ENCODE results near the gene AQP3. TPM values are rescaled to one million over a fixed set of nuclear protein-coding genes. Genes with fewer than 3 reads are reported as not detected.

Gene AQP3
- total and polyA plus RNA-seq, 9 of the 15 experiments (the other 6 are each of a cell fraction or from before 2014, with no cell fraction given), result 4.2 to 31.5 (median 17.6) TPM

DNA sequence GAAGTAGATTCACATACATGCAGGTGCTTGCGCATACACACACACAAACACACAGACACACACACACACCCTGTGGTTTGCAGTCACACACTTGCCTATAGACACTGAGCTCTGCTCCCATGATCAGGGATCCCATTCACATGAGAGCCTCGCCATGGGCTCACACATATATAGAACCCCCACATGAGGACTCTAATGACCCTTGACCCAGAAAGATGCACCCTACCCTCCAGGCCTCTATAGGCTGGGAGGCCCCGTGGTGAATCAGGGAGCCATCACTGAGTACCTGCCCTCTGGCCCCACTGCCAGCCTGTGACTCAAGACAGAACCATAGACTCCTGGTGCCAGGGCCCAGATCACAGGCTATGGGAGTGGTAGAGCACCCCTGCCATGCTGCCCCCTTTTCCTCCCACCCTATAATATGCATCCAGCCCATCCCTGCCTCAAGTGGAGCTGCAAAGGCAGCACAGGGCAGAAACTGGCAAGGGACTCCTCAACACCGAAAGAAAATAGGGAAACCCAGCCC is 3.3 kb upstream of the AQP3 start (continued):
- TF ChIP-seq, protein P1, sequence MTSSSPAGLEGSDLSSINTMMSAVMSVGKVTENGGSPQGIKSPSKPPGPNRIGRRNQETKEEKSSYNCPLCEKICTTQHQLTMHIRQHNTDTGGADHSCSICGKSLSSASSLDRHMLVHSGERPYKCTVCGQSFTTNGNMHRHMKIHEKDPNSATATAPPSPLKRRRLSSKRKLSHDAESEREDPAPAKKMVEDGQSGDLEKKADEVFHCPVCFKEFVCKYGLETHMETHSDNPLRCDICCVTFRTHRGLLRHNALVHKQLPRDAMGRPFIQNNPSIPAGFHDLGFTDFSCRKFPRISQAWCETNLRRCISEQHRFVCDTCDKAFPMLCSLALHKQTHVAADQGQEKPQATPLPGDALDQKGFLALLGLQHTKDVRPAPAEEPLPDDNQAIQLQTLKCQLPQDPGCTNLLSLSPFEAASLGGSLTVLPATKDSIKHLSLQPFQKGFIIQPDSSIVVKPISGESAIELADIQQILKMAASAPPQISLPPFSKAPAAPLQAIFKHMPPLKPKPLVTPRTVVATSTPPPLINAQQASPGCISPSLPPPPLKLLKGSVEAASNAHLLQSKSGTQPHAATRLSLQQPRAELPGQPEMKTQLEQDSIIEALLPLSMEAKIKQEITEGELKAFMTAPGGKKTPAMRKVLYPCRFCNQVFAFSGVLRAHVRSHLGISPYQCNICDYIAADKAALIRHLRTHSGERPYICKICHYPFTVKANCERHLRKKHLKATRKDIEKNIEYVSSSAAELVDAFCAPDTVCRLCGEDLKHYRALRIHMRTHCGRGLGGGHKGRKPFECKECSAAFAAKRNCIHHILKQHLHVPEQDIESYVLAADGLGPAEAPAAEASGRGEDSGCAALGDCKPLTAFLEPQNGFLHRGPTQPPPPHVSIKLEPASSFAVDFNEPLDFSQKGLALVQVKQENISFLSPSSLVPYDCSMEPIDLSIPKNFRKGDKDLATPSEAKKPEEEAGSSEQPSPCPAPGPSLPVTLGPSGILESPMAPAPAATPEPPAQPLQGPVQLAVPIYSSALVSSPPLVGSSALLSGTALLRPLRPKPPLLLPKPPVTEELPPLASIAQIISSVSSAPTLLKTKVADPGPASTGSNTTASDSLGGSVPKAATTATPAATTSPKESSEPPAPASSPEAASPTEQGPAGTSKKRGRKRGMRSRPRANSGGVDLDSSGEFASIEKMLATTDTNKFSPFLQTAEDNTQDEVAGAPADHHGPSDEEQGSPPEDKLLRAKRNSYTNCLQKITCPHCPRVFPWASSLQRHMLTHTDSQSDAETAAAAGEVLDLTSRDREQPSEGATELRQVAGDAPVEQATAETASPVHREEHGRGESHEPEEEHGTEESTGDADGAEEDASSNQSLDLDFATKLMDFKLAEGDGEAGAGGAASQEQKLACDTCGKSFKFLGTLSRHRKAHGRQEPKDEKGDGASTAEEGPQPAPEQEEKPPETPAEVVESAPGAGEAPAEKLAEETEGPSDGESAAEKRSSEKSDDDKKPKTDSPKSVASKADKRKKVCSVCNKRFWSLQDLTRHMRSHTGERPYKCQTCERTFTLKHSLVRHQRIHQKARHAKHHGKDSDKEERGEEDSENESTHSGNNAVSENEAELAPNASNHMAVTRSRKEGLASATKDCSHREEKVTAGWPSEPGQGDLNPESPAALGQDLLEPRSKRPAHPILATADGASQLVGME (CRISPR knock-in tag; IDR thresholded peaks at IDR 0.05), result no peak
- TF ChIP-seq HIVEP1 (CRISPR knock-in tag; IDR thresholded peaks at IDR 0.05) (no peak), ATF1 (CRISPR knock-in tag; IDR thresholded peaks at IDR 0.05) (no peak), ATF1 (tag; IDR thresholded peaks at IDR 0.05) (no peak), PRPF4 (IDR thresholded peaks at IDR 0.05; ENCODE audit: insufficient read depth, low read depth, low read length, poor library complexity, severe bottlenecking) (no peak)
- TF ChIP-seq, protein P2, sequence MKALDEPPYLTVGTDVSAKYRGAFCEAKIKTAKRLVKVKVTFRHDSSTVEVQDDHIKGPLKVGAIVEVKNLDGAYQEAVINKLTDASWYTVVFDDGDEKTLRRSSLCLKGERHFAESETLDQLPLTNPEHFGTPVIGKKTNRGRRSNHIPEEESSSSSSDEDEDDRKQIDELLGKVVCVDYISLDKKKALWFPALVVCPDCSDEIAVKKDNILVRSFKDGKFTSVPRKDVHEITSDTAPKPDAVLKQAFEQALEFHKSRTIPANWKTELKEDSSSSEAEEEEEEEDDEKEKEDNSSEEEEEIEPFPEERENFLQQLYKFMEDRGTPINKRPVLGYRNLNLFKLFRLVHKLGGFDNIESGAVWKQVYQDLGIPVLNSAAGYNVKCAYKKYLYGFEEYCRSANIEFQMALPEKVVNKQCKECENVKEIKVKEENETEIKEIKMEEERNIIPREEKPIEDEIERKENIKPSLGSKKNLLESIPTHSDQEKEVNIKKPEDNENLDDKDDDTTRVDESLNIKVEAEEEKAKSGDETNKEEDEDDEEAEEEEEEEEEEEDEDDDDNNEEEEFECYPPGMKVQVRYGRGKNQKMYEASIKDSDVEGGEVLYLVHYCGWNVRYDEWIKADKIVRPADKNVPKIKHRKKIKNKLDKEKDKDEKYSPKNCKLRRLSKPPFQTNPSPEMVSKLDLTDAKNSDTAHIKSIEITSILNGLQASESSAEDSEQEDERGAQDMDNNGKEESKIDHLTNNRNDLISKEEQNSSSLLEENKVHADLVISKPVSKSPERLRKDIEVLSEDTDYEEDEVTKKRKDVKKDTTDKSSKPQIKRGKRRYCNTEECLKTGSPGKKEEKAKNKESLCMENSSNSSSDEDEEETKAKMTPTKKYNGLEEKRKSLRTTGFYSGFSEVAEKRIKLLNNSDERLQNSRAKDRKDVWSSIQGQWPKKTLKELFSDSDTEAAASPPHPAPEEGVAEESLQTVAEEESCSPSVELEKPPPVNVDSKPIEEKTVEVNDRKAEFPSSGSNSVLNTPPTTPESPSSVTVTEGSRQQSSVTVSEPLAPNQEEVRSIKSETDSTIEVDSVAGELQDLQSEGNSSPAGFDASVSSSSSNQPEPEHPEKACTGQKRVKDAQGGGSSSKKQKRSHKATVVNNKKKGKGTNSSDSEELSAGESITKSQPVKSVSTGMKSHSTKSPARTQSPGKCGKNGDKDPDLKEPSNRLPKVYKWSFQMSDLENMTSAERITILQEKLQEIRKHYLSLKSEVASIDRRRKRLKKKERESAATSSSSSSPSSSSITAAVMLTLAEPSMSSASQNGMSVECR (CRISPR knock-in tag; IDR thresholded peaks at IDR 0.05), result no peak
- TF ChIP-seq, protein P3, sequence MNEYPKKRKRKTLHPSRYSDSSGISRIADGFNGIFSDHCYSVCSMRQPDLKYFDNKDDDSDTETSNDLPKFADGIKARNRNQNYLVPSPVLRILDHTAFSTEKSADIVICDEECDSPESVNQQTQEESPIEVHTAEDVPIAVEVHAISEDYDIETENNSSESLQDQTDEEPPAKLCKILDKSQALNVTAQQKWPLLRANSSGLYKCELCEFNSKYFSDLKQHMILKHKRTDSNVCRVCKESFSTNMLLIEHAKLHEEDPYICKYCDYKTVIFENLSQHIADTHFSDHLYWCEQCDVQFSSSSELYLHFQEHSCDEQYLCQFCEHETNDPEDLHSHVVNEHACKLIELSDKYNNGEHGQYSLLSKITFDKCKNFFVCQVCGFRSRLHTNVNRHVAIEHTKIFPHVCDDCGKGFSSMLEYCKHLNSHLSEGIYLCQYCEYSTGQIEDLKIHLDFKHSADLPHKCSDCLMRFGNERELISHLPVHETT (CRISPR knock-in tag; conservative IDR thresholded peaks at IDR 0.05 in 1 of 2, IDR thresholded peaks at IDR 0.05 in 1 of 2), result no peak

Data from K562 (cell line).